Gastrocnemius medialis (tissue), 4 donors: ENCODE results near the gene KRT83.

Source experiments
- POLR2A ChIP-seq, 2 donors: fragments of 450-650 bp; IDR thresholded peaks; one replicate each; pipeline ENCODE4 v1.6.1; 2017; ENCODE audit warnings: antibody characterized with exemption in 2 of 2, mild to moderate bottlenecking in 2 of 2, moderate library complexity in 2 of 2
- TF ChIP-seq, protein P1 (sequence below), 5 experiments: fragments of 450-650 bp in 3 of 5; fragments of 200-600 bp in 2 of 5; sonication (generic) in 2 of 5; IDR thresholded peaks in 4 of 5; conservative IDR thresholded peaks in 1 of 5; 1 replicate in 4 of 5; 2 replicates in 1 of 5; pipeline ENCODE4 v1.5.1; 2016 to 2019; ENCODE audit warnings: antibody characterized with exemption in 5 of 5, mild to moderate bottlenecking in 3 of 5, moderate library complexity in 3 of 5

- no peak for TF ChIP-seq POLR2A (IDR thresholded peaks at IDR 0.05)
- TF ChIP-seq, protein P1, sequence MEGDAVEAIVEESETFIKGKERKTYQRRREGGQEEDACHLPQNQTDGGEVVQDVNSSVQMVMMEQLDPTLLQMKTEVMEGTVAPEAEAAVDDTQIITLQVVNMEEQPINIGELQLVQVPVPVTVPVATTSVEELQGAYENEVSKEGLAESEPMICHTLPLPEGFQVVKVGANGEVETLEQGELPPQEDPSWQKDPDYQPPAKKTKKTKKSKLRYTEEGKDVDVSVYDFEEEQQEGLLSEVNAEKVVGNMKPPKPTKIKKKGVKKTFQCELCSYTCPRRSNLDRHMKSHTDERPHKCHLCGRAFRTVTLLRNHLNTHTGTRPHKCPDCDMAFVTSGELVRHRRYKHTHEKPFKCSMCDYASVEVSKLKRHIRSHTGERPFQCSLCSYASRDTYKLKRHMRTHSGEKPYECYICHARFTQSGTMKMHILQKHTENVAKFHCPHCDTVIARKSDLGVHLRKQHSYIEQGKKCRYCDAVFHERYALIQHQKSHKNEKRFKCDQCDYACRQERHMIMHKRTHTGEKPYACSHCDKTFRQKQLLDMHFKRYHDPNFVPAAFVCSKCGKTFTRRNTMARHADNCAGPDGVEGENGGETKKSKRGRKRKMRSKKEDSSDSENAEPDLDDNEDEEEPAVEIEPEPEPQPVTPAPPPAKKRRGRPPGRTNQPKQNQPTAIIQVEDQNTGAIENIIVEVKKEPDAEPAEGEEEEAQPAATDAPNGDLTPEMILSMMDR (IDR thresholded peaks at IDR 0.05 in 4 of 5, conservative IDR thresholded peaks at IDR 0.05 in 1 of 5) = no peak
Measured at GRCh38 chr12:52367876-52368275, 46.7 kb upstream of the KRT83 start.
